GM12878 (cell line): ENCODE measurements around the gene DNAJC4. TPM values are rescaled to one million over a fixed set of nuclear protein-coding genes. Genes with fewer than 3 reads are reported as not detected.
A peak's percentile ranks its signal among the peaks of the same experiment; 100 is the strongest.

ENCODE experiments used
- ATAC-seq: fragments of 200-7000 bp; cut with Tn5 transposase; 3 replicates; pipeline ENCODE4 v1.9.1; 2020; ENCODE audit warnings: mild to moderate bottlenecking, moderate library complexity
- BruUV-seq: library from RNA; stranded (reverse); fragments of 400-500 nt; replicated peaks from 2 replicates; lab custom pipeline; 2021; lab: Mats Ljungman, UMichigan
- CTCF ChIA-PET: fragments of 300-600 bp; sonication (Branson Sonifier 250); formaldehyde crosslinking; extraction: SDS; loops from one replicate; lab custom pipeline; 2021; ENCODE audit warnings: inconsistent platforms; lab: Yijun Ruan, JAX
- POLR2A ChIA-PET: fragments of 350-600 bp; formaldehyde crosslinking; extraction: SDS; loops from one replicate; lab custom pipeline; 2021; ENCODE audit warnings: inconsistent platforms; lab: Charles Lee
- RAD21 ChIA-PET: fragments of 300-600 bp; sonication (Branson Sonifier 250); formaldehyde crosslinking; loops from one replicate; lab custom pipeline; 2023; ENCODE audit warnings: antibody characterized with exemption; ENCODE audit not compliant: unreplicated experiment; lab: Charles Lee
- SMC1A ChIA-PET: fragments of 300-600 bp; sonication (Branson Sonifier 250); formaldehyde crosslinking; loops from one replicate; lab custom pipeline; 2023; ENCODE audit not compliant: unreplicated experiment, uncharacterized antibody; lab: Charles Lee
- DNase-seq: peaks from one replicate; pipeline ENCODE4 v3.0.0-alpha.2; 2011; ENCODE audit warnings: low read depth, low spot score
- FAIRE-seq: peaks from 3 replicates; lab custom pipeline; 2011; peaks lifted over from hg19 to GRCh38; lab: Jason Lieb, UNC
- H2AFZ ChIP-seq: 2 replicates; pipeline ENCODE4 v1.6.0; 2011; ENCODE audit warnings: low read depth, low read length, control low read depth; ENCODE audit not compliant: control insufficient read depth
- H3K27ac ChIP-seq: 2 replicates; pipeline ENCODE4 v1.5.1; 2011; ENCODE audit warnings: control low read depth; ENCODE audit not compliant: control insufficient read depth, insufficient read depth
- H3K27me3 ChIP-seq, 2 experiments: replicated peaks in 1 of 2; 2 replicates each; pipeline versions ENCODE4 v1.6.0 to v1.6.1; 2011; ENCODE audit warnings: low read length in 1 of 2; ENCODE audit not compliant: control insufficient read depth in 2 of 2, insufficient read depth in 2 of 2
- H3K36me3 ChIP-seq, 2 experiments: 2 replicates each; pipeline ENCODE4 v1.5.1; 2011; ENCODE audit warnings: low read length in 1 of 2; ENCODE audit not compliant: control insufficient read depth in 2 of 2, insufficient read depth in 2 of 2
- H3K4me1 ChIP-seq: 2 replicates; pipeline ENCODE4 v1.6.1; 2011; ENCODE audit warnings: mild to moderate bottlenecking, low read length, moderate library complexity, mixed read lengths; ENCODE audit not compliant: control insufficient read depth, insufficient read depth
- H3K4me2 ChIP-seq: 2 replicates; pipeline ENCODE4 v1.6.0; 2011; ENCODE audit warnings: control low read depth; ENCODE audit not compliant: control insufficient read depth, insufficient read depth
- H3K4me3 ChIP-seq: fragments of 200-600 bp; sonication (generic); 2 replicates; pipeline ENCODE4 v1.5.1; 2016
- H3K79me2 ChIP-seq: 2 replicates; pipeline ENCODE4 v1.6.0; 2011; ENCODE audit warnings: low read length; ENCODE audit not compliant: control insufficient read depth, insufficient read depth
- H3K9ac ChIP-seq: 2 replicates; pipeline ENCODE4 v1.8.0; 2011; ENCODE audit warnings: low read length, control low read depth, mixed read lengths; ENCODE audit not compliant: control insufficient read depth, insufficient read depth
- H3K9me3 ChIP-seq: replicated peaks from 3 replicates; pipeline ENCODE4 v1.5.1; 2011; ENCODE audit warnings: mild to moderate bottlenecking, low read length; ENCODE audit not compliant: control insufficient read depth, insufficient read depth
- H4K20me1 ChIP-seq: 2 replicates; pipeline ENCODE4 v1.6.0; 2011; ENCODE audit not compliant: control insufficient read depth, insufficient read depth
- CBFB ChIP-seq: IDR thresholded peaks from 2 replicates; pipeline ENCODE4 v1.6.1; 2016; ENCODE audit warnings: antibody characterized with exemption, low read depth
- CBX5 ChIP-seq: sonication (generic); IDR thresholded peaks from 2 replicates; pipeline ENCODE4 v1.6.1; 2016; ENCODE audit warnings: low read depth, moderate library complexity, mild to moderate bottlenecking, inconsistent platforms
- CREM ChIP-seq: IDR thresholded peaks from 2 replicates; pipeline ENCODE4 v1.6.1; 2014; ENCODE audit warnings: antibody characterized with exemption, low read depth
- CTCF ChIP-seq, 3 experiments: IDR thresholded peaks in 2 of 3; conservative IDR thresholded peaks in 1 of 3; 2 replicates each; pipeline ENCODE4 v1.5.1; 2011; ENCODE audit warnings: low read depth in 3 of 3, low read length in 3 of 3, mild to moderate bottlenecking in 3 of 3, control low read depth in 2 of 3, moderate library complexity in 2 of 3, inconsistent platforms in 1 of 3, mixed read lengths in 1 of 3; ENCODE audit not compliant: control insufficient read depth in 2 of 3, insufficient read depth in 1 of 3; ENCODE audit errors: extremely low read depth in 1 of 3
- EGR1 ChIP-seq, 2 experiments: IDR thresholded peaks; 1 replicate in 1 of 2; 2 replicates in 1 of 2; pipeline ENCODE4 v1.6.1; 2011 to 2012; ENCODE audit warnings: low read depth in 2 of 2, low read length in 2 of 2, borderline replicate concordance in 1 of 2, mild to moderate bottlenecking in 1 of 2, moderate library complexity in 1 of 2
- ESRRA ChIP-seq: IDR thresholded peaks from 2 replicates; pipeline ENCODE4 v1.6.1; 2012; ENCODE audit warnings: mild to moderate bottlenecking, low read length, improper control_type of control experiment
- ETV6 ChIP-seq, 2 experiments: fragments of 450-650 bp in 1 of 2; IDR thresholded peaks in 1 of 2; conservative IDR thresholded peaks in 1 of 2; 2 replicates each; pipeline ENCODE4 v1.6.1; 2014; ENCODE audit warnings: antibody characterized with exemption in 1 of 2, borderline replicate concordance in 1 of 2, low read depth in 1 of 2, mild to moderate bottlenecking in 1 of 2, moderate library complexity in 1 of 2
- FOXK2 ChIP-seq: fragments of 450-650 bp; IDR thresholded peaks from 2 replicates; pipeline ENCODE4 v1.6.1; 2017; ENCODE audit warnings: mild to moderate bottlenecking, moderate library complexity
- IKZF1 ChIP-seq: fragments of 450-650 bp; conservative IDR thresholded peaks from 2 replicates; pipeline ENCODE4 v1.6.1; 2017; ENCODE audit warnings: antibody characterized with exemption, mild to moderate bottlenecking
- IKZF2 ChIP-seq, 2 experiments: fragments of 450-650 bp; IDR thresholded peaks; 2 replicates each; pipeline ENCODE4 v1.6.1; 2017; ENCODE audit warnings: mild to moderate bottlenecking in 2 of 2, moderate library complexity in 2 of 2
- LARP7 ChIP-seq: fragments of 450-650 bp; IDR thresholded peaks from 2 replicates; pipeline ENCODE4 v1.6.1; 2017; ENCODE audit warnings: mild to moderate bottlenecking
- NFYB ChIP-seq: IDR thresholded peaks from 2 replicates; pipeline ENCODE4 v1.6.1; 2011; ENCODE audit warnings: low read depth, mild to moderate bottlenecking, low read length, improper control_type of control experiment, moderate library complexity; ENCODE audit not compliant: insufficient read depth
- NR2C1 ChIP-seq: fragments of 450-650 bp; IDR thresholded peaks from 2 replicates; pipeline ENCODE4 v1.6.1; 2017; ENCODE audit warnings: antibody characterized with exemption, mild to moderate bottlenecking, moderate library complexity
- NR2F1 ChIP-seq: fragments of 450-650 bp; conservative IDR thresholded peaks from 2 replicates; pipeline ENCODE4 v1.6.1; 2017; ENCODE audit warnings: mild to moderate bottlenecking
- NRF1 ChIP-seq: conservative IDR thresholded peaks from 2 replicates; pipeline ENCODE4 v1.6.1; 2011; ENCODE audit warnings: mild to moderate bottlenecking, low read depth, low read length, improper control_type of control experiment
- ZNF207 ChIP-seq: fragments of 450-650 bp; IDR thresholded peaks from 2 replicates; pipeline ENCODE4 v1.6.1; 2014; ENCODE audit warnings: antibody characterized with exemption, mild to moderate bottlenecking, borderline replicate concordance
- WGBS: methylation state at CpG from one replicate; pipeline ENCODE4 v1.1.6; 2016; ENCODE audit warnings: low lambda C conversion rate; ENCODE audit not compliant: insufficient replicate concordance, insufficient coverage; ENCODE audit errors: missing lambda C conversion rate; 5-methylcytosine and 5-hydroxymethylcytosine counted together
- in situ Hi-C: fragments of 300-500 bp; cut with MboI; formaldehyde crosslinking; loops from 9 replicates; pipeline ENCODE4 v1.14.3; 2018; ENCODE audit warnings: mixed read lengths
- intact Hi-C: fragments of 100-400 bp; cut with micrococcal nuclease; formaldehyde crosslinking; loops from one replicate; pipeline ENCODE4 v1.14.2; 2022; ENCODE audit not compliant: unreplicated experiment
- polyA plus RNA-seq, 11 experiments: library from polyadenylated mRNA; depleted of rRNA in 4 of 11; unstranded in 6 of 11; stranded (reverse) in 5 of 11; fragments of >200 nt; fragmentation: Nextera tagmentation in 4 of 11; fragmentation: Illumina TruSeq in 1 of 11; extraction: Ambion mirVana in 4 of 11; extraction: Trizol in 1 of 11; gene quantifications; 1 replicate in 1 of 11; 2 replicates in 10 of 11; pipeline versions ENCODE4 v1.2.1 to v1.2.3, GENCODE V29; 2011 to 2016; ENCODE audit warnings: inconsistent platforms in 2 of 11, missing spikeins in 2 of 11, low read depth in 1 of 11
- total RNA-seq, 4 experiments: library from RNA; depleted of rRNA in 3 of 4; stranded (reverse); fragments of >200 nt in 3 of 4; fragmentation: Illumina TruSeq in 1 of 4; extraction: Trizol in 1 of 4; gene quantifications; 2 replicates each; pipeline versions ENCODE4 v1.2.1 to v1.2.3, GENCODE V29; 2013 to 2021
- TF ChIP-seq, protein P1 (sequence below): fragments of 450-650 bp; IDR thresholded peaks from 2 replicates; pipeline ENCODE4 v1.6.1; 2017; ENCODE audit warnings: mild to moderate bottlenecking, moderate library complexity

Gene DNAJC4
- total and polyA plus RNA-seq, 10 of the 15 experiments (the other 5 are each of a cell fraction or from before 2014, with no cell fraction given) = 3.7 to 64.9 (median 30.1) TPM

- peak; percentile 85 for FAIRE-seq
- intact Hi-C loops = loop anchor here (1.0 to 2.0 kb wide), 3 partner anchors 16 to 37 kb away; partner anchors contain the start of genes GPR137 and PLCB3
- peak; percentile 100 for TF ChIP-seq IKZF1
- TF ChIP-seq, protein P1, sequence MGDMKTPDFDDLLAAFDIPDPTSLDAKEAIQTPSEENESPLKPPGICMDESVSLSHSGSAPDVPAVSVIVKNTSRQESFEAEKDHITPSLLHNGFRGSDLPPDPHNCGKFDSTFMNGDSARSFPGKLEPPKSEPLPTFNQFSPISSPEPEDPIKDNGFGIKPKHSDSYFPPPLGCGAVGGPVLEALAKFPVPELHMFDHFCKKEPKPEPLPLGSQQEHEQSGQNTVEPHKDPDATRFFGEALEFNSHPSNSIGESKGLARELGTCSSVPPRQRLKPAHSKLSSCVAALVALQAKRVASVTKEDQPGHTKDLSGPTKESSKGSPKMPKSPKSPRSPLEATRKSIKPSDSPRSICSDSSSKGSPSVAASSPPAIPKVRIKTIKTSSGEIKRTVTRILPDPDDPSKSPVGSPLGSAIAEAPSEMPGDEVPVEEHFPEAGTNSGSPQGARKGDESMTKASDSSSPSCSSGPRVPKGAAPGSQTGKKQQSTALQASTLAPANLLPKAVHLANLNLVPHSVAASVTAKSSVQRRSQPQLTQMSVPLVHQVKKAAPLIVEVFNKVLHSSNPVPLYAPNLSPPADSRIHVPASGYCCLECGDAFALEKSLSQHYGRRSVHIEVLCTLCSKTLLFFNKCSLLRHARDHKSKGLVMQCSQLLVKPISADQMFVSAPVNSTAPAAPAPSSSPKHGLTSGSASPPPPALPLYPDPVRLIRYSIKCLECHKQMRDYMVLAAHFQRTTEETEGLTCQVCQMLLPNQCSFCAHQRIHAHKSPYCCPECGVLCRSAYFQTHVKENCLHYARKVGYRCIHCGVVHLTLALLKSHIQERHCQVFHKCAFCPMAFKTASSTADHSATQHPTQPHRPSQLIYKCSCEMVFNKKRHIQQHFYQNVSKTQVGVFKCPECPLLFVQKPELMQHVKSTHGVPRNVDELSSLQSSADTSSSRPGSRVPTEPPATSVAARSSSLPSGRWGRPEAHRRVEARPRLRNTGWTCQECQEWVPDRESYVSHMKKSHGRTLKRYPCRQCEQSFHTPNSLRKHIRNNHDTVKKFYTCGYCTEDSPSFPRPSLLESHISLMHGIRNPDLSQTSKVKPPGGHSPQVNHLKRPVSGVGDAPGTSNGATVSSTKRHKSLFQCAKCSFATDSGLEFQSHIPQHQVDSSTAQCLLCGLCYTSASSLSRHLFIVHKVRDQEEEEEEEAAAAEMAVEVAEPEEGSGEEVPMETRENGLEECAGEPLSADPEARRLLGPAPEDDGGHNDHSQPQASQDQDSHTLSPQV = no peak
- peak; percentile 100 for TF ChIP-seq NR2C1
- peak; percentile 85; the same call in 1 of the 2 replicates for TF ChIP-seq CBFB
- peak; percentile 50 for TF ChIP-seq NRF1
- no peak; the same call in 1 of the 2 replicates for TF ChIP-seq CBX5
- TF ChIP-seq EGR1 (IDR thresholded peaks at IDR 0.05; ENCODE audit: borderline replicate concordance in 1 of 2, low read depth in 2 of 2, low read length in 2 of 2) = peak; percentile 10 to 30; a peak in 2 of 3 replicates
- TF ChIP-seq CREM = peak; percentile 93
- TF ChIP-seq LARP7 = peak; percentile 80; the same call in 1 of the 2 replicates
- TF ChIP-seq ZNF207 = peak; percentile 29; the same call in 1 of the 2 replicates
- TF ChIP-seq FOXK2 = no peak
- TF ChIP-seq NR2F1 = peak; percentile 91
- peak; percentile 99 for TF ChIP-seq IKZF2 (IDR thresholded peaks at IDR 0.05)
- TF ChIP-seq ESRRA = no peak; the same call in 1 of the 2 replicates
- peak in 1 of 2 experiments; percentile 59; a peak in 2 of 4 replicates for TF ChIP-seq ETV6 (conservative IDR thresholded peaks at IDR 0.05 in 1 of 2, IDR thresholded peaks at IDR 0.05 in 1 of 2; ENCODE audit: borderline replicate concordance in 1 of 2, low read depth in 1 of 2)
- TF ChIP-seq NFYB = no peak
- TF ChIP-seq CTCF (IDR thresholded peaks at IDR 0.05 in 2 of 3, conservative IDR thresholded peaks at IDR 0.05 in 1 of 3; ENCODE audit: control insufficient read depth in 2 of 3, extremely low read depth in 1 of 3, insufficient read depth in 1 of 3, low read depth in 3 of 3, low read length in 3 of 3) = peak in 1 of 3 experiments; percentile 32; a peak in 2 of 6 replicates
These were observed 39.3 kb downstream of the DNAJC4 start for GRCh38 chr11:64269540-64270220.

More at GRCh38 chr11:64269540-64270220, 39.3 kb downstream of the DNAJC4 start:
- ChIA-PET POLR2A (interaction anchor here (0.8 to 6.3 kb wide), 13 partner anchors 14 to 69 kb away, joined by 3 to 92 read pairs (median 5); partner anchors contain the start of genes BAD, CATSPERZ, ESRRA and FERMT3), RAD21 (interaction anchor here (0.5 to 4.3 kb wide), 9 partner anchors 14 to 322 kb away, joined by 3 to 56 read pairs (median 5); partner anchors contain the start of genes ESRRA, FERMT3, FKBP2 and PPP1R14B), CTCF (interaction anchor here (0.6 to 5.7 kb wide), 13 partner anchors 9 to 87 kb away, joined by 3 to 147 read pairs (median 5); partner anchors contain the start of genes BAD, CATSPERZ, FERMT3 and GPR137), SMC1A (interaction anchor here (0.6 to 4.6 kb wide), 10 partner anchors 9 to 63 kb away, joined by 3 to 41 read pairs (median 3); partner anchors contain the start of genes BAD, CATSPERZ, FERMT3 and GPR137)
- H3K4me2 ChIP-seq = peak overlapping the region; percentile 100
- ATAC-seq (peak; percentile 86), DNase-seq (peak; percentile 98)
- in situ Hi-C loops = no loop called here
- no peaks in the 10 kb centered on the region; a peak in 2 of 4 replicates for H3K36me3 ChIP-seq
- peak overlapping the region; percentile 96 for H3K4me3 ChIP-seq
- H3K9me3 ChIP-seq = no peaks in the 10 kb centered on the region
- no peaks in the 10 kb centered on the region for H4K20me1 ChIP-seq
- peak overlapping the region; percentile 81 for H3K27ac ChIP-seq
- peak overlapping the region; percentile 45 for H2AFZ ChIP-seq
- WGBS = 1% methylated on average over 58 of the region's 58 CpGs
- TSS peak; percentile 84 for BruUV-seq
- peaks cover 12% of the 10 kb centered on the region for H3K4me1 ChIP-seq
- peaks cover 19% of the 10 kb centered on the region for H3K79me2 ChIP-seq
- peak overlapping the region; percentile 97 for H3K9ac ChIP-seq
- no peaks in the 10 kb centered on the region for H3K27me3 ChIP-seq
